DOHH2 (cell line): ENCODE data around the gene KIF13A.
"Not testable (repeated sequence)": the region's sequence is repeated elsewhere in the genome, so short reads cannot be mapped to it uniquely, and the experiment has no call there.

Experiments
- H3F3A ChIP-seq: fragments of 200-600 bp; sonication (generic), shearing (Covaris generic); 2 replicates; pipeline ENCODE4 v1.6.0; 2016; ENCODE audit warnings: antibody characterized with exemption, mild to moderate bottlenecking; ENCODE audit not compliant: control insufficient read depth, insufficient read depth
- H3K27ac ChIP-seq: fragments of 200-600 bp; sonication (generic); 2 replicates; pipeline ENCODE4 v1.5.1; 2014; ENCODE audit warnings: low read depth, mild to moderate bottlenecking, low read length, moderate library complexity
- H3K27me3 ChIP-seq: fragments of 200-600 bp; sonication (generic); 2 replicates; pipeline ENCODE4 v1.6.1; 2014; ENCODE audit warnings: mild to moderate bottlenecking, low read length, mixed read lengths; ENCODE audit not compliant: control insufficient read depth
- H3K36me3 ChIP-seq: fragments of 200-600 bp; sonication (generic); 2 replicates; pipeline ENCODE4 v1.6.1; 2014; ENCODE audit warnings: mild to moderate bottlenecking, low read length, moderate library complexity, mixed read lengths; ENCODE audit not compliant: control insufficient read depth
- H3K4me1 ChIP-seq: fragments of 200-600 bp; sonication (generic); 2 replicates; pipeline ENCODE4 v1.6.1; 2014; ENCODE audit warnings: mild to moderate bottlenecking, low read length, mixed read lengths; ENCODE audit not compliant: control insufficient read depth
- H3K4me2 ChIP-seq: fragments of 200-600 bp; sonication (generic); 2 replicates; pipeline ENCODE4 v1.6.0; 2014; ENCODE audit warnings: mild to moderate bottlenecking, low read length, moderate library complexity
- H3K4me3 ChIP-seq: fragments of 200-600 bp; sonication (generic); 2 replicates; pipeline ENCODE4 v1.5.1; 2014; ENCODE audit warnings: mild to moderate bottlenecking, low read length, mixed read lengths
- H3K79me2 ChIP-seq: fragments of 200-600 bp; sonication (generic); 2 replicates; pipeline ENCODE4 v1.6.1; 2014; ENCODE audit warnings: mild to moderate bottlenecking, low read length, mixed read lengths; ENCODE audit not compliant: control insufficient read depth
- H3K9me2 ChIP-seq: fragments of 200-600 bp; sonication (generic); replicated peaks from 2 replicates; pipeline ENCODE4 v1.6.1; 2014; ENCODE audit warnings: mild to moderate bottlenecking, low read length, mixed read lengths; ENCODE audit not compliant: control insufficient read depth
- H3K9me3 ChIP-seq: fragments of 200-600 bp; sonication (generic); 2 replicates; pipeline ENCODE4 v1.6.1; 2014; ENCODE audit warnings: antibody characterized with exemption, low read length, mixed read lengths; ENCODE audit not compliant: control insufficient read depth, insufficient read depth
- H4K20me1 ChIP-seq: fragments of 200-600 bp; sonication (generic); 2 replicates; pipeline ENCODE4 v1.6.0; 2014; ENCODE audit warnings: low read depth, mild to moderate bottlenecking, antibody characterized with exemption, low read length, moderate library complexity; ENCODE audit not compliant: control insufficient read depth, insufficient read depth
- CTCF ChIP-seq: fragments of 200-600 bp; sonication (generic); IDR thresholded peaks from one replicate; pipeline ENCODE4 v1.5.1; 2014; ENCODE audit warnings: antibody characterized with exemption, mild to moderate bottlenecking, low read depth, low read length; ENCODE audit not compliant: poor library complexity, severe bottlenecking
- EZH2phosphoT487 ChIP-seq: fragments of 200-600 bp; sonication (generic); IDR thresholded peaks from 2 replicates; pipeline ENCODE4 v1.6.1; 2017; ENCODE audit warnings: borderline replicate concordance, mild to moderate bottlenecking, antibody characterized with exemption, low read length, moderate library complexity, mixed read lengths

The KIF13A gene

GRCh38 chr6:18019539-18020534 lies 32.4 kb upstream of the KIF13A start:
- no peaks in the 10 kb centered on the region for H3K9me2 ChIP-seq
- H3K79me2 ChIP-seq, result no peaks in the 10 kb centered on the region
- H3K4me2 ChIP-seq, result no peak overlapping the region
- no peaks in the 10 kb centered on the region for H4K20me1 ChIP-seq
- H3K36me3 ChIP-seq, result no peaks in the 10 kb centered on the region
- no peak overlapping the region for H3K4me3 ChIP-seq
- no peak overlapping the region for H3K27ac ChIP-seq
- no peaks in the 10 kb centered on the region for H3F3A ChIP-seq
- TF ChIP-seq EZH2phosphoT487 (no peak), CTCF (no peak)
- no peaks in the 10 kb centered on the region for H3K4me1 ChIP-seq
- no peaks in the 10 kb centered on the region; the same call in 1 of the 2 replicates for H3K9me3 ChIP-seq
- no peaks in the 10 kb centered on the region for H3K27me3 ChIP-seq

- not testable (repeated sequence) for H3K4me3 ChIP-seq, H3K9me2 ChIP-seq, H3K4me1 ChIP-seq, H3K9me3 ChIP-seq, H3K27me3 ChIP-seq, H3K79me2 ChIP-seq, H3K36me3 ChIP-seq, H3F3A ChIP-seq, H3K27ac ChIP-seq, H3K4me2 ChIP-seq, H4K20me1 ChIP-seq
Observed at GRCh38 chr6:18019133-18019532, 31.7 kb upstream of the KIF13A start.

DNA sequence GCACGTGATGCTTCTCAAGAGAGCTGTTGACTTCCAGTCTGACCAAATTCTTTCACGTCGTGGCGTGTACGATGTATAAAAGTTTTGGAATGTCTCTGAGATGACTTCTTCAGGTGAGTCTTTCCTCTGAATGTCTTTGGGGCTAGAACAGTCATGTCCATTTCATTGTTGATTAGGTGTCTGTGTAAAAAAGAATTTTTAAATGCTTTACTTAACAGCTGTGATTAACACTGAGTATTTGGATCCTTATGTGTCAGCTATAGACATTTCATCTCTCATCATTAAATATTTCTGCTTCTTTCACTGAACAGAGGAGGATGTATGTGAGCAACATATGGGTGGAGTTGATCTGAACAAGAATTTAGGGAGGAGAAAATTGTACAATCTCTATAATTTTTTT lies 29.3 kb upstream of the KIF13A start:
- Histone ChIP-seq H3F3A (no peaks in the 10 kb centered on the region), H3K27me3 (no peaks in the 10 kb centered on the region), H3K9me3 (no peaks in the 10 kb centered on the region; the same call in 1 of the 2 replicates), H3K79me2 (no peaks in the 10 kb centered on the region), H3K4me3 (no peak overlapping the region), H3K27ac (no peak overlapping the region), H3K4me1 (no peaks in the 10 kb centered on the region), H3K4me2 (no peak overlapping the region), H3K36me3 (no peaks in the 10 kb centered on the region), H4K20me1 (no peaks in the 10 kb centered on the region), H3K9me2 (no peaks in the 10 kb centered on the region)
- TF ChIP-seq EZH2phosphoT487 (no peak), CTCF (no peak)

DNA sequence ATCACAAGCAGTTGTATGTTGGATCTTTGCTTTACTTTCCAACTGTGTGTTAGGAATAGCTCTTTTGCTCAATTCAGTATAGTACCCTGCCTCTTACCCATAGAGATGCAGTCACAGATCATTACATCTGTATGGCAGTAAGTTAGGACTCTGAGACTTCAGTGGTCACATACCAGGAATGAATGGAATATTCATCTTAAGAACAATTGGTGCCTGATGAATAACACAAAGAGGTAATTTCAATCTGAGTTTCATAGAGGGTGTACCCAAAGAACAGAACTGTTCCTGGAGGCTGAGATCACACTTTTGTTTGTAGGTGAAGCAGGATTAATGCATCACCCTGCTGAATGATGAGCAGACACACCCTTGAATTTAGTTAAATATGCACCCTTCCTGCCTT lies 28.7 kb upstream of the KIF13A start:
- TF ChIP-seq EZH2phosphoT487 (no peak), CTCF (no peak)
- Histone ChIP-seq H3K4me1 (no peaks in the 10 kb centered on the region), H3K4me3 (no peak overlapping the region), H3K36me3 (no peaks in the 10 kb centered on the region), H3K9me3 (no peaks in the 10 kb centered on the region; the same call in 1 of the 2 replicates), H3F3A (no peaks in the 10 kb centered on the region), H3K79me2 (no peaks in the 10 kb centered on the region), H3K9me2 (no peaks in the 10 kb centered on the region), H3K27me3 (no peaks in the 10 kb centered on the region), H4K20me1 (no peaks in the 10 kb centered on the region), H3K4me2 (no peak overlapping the region), H3K27ac (no peak overlapping the region)
